ENCODE data around the gene SLC8A1. TPM values are rescaled to one million over a fixed set of nuclear protein-coding genes. Genes with fewer than 3 reads are reported as not detected.

The SLC8A1 gene
- total RNA-seq, 6 donors from 2014 or later: 21.8 to 58.6 (median 25.3) TPM

- H3K27ac ChIP-seq: no peak overlapping the region
- H3K9me3 ChIP-seq: no peaks in the 10 kb centered on the region
- DNase-seq (no peak), ATAC-seq (ENCODE audit: low FRiP score in 2 of 2) (no peak)
- H3K27me3 ChIP-seq: no peaks in the 10 kb centered on the region
- H3K36me3 ChIP-seq: no peaks in the 10 kb centered on the region
- 68 to 78% methylated on average over 1 of the region's 1 CpG for WGBS, 2 donors
- no peaks in the 10 kb centered on the region for H3K4me1 ChIP-seq
- no peak for TF ChIP-seq POLR2A (IDR thresholded peaks at IDR 0.05)
- no peak for TF ChIP-seq POLR2AphosphoS5 (IDR thresholded peaks at IDR 0.05)
- TF ChIP-seq EP300 (IDR thresholded peaks at IDR 0.05): no peak
- no peak for TF ChIP-seq CTCF (IDR thresholded peaks at IDR 0.05)
- H3K4me3 ChIP-seq: no peak overlapping the region
Measured at GRCh38 chr2:40208463-40208862, 243.4 kb downstream of the SLC8A1 start.

GRCh38 chr2:40204268-40204667 is 247.6 kb downstream of the SLC8A1 start:
- 90 to 92% methylated on average over 4 of the region's 4 CpGs for WGBS, 2 donors
- no peak overlapping the region for H3K27ac ChIP-seq
- ATAC-seq (ENCODE audit: low FRiP score in 2 of 2) (no peak), DNase-seq (no peak)
- H3K4me1 ChIP-seq: no peaks in the 10 kb centered on the region
- no peaks in the 10 kb centered on the region for H3K9me3 ChIP-seq
- no peak overlapping the region for H3K4me3 ChIP-seq
- H3K27me3 ChIP-seq: no peaks in the 10 kb centered on the region
- TF ChIP-seq POLR2A (IDR thresholded peaks at IDR 0.05) (no peak), EP300 (IDR thresholded peaks at IDR 0.05) (no peak), POLR2AphosphoS5 (IDR thresholded peaks at IDR 0.05) (no peak), CTCF (IDR thresholded peaks at IDR 0.05) (no peak)
- H3K36me3 ChIP-seq: no peaks in the 10 kb centered on the region

DNA sequence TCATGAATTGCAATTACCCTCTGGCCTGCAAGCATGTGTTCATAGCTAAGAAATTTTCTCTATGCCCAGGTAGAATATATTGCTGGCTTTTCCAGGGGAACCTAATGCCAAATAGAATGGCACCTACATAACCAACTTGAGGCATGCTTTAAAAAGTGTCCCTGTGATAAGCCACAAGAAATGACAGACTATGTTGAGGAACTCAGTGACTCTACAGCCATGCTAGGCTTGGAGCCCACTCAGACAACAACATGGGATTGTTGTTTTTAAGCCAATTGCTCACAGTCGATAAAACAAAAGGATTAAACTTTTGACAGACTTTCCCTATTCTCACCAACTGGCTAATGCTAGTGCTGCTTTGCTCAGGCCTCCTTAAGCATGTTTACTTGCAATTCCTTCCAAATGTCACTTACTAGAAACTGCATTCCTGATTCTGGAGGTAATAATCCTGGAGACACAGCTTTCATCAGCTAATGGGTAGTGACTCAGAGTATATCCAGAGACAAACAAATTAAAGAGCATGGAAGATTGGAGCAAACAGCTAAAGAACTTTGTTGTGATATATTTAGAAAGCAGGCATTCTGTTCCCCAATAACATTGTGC is 249.0 kb downstream of the SLC8A1 start:
- TF ChIP-seq CTCF (IDR thresholded peaks at IDR 0.05) (no peak), POLR2AphosphoS5 (IDR thresholded peaks at IDR 0.05) (no peak), EP300 (IDR thresholded peaks at IDR 0.05) (no peak), POLR2A (IDR thresholded peaks at IDR 0.05) (no peak)
- Histone ChIP-seq H3K4me3 (no peak overlapping the region), H3K36me3 (no peaks in the 10 kb centered on the region), H3K27ac (no peak overlapping the region), H3K27me3 (no peaks in the 10 kb centered on the region), H3K9me3 (no peaks in the 10 kb centered on the region), H3K4me1 (no peaks in the 10 kb centered on the region)
- WGBS, 2 donors: 57 to 70% methylated on average over 1 of the region's 1 CpG
- DNase-seq (no peak), ATAC-seq (ENCODE audit: low FRiP score in 2 of 2) (no peak)

- Histone ChIP-seq H3K4me1 (no peaks in the 10 kb centered on the region), H3K36me3 (no peaks in the 10 kb centered on the region), H3K27me3 (no peaks in the 10 kb centered on the region), H3K4me3 (no peak overlapping the region), H3K27ac (no peak overlapping the region), H3K9me3 (no peaks in the 10 kb centered on the region)
- DNase-seq (no peak), ATAC-seq (ENCODE audit: low FRiP score in 2 of 2) (no peak)
- TF ChIP-seq POLR2A (IDR thresholded peaks at IDR 0.05) (no peak), POLR2AphosphoS5 (IDR thresholded peaks at IDR 0.05) (no peak), CTCF (IDR thresholded peaks at IDR 0.05) (no peak), EP300 (IDR thresholded peaks at IDR 0.05) (no peak)
Measured at GRCh38 chr2:40201425-40201824, 250.5 kb downstream of the SLC8A1 start.

GRCh38 chr2:40200366-40200915 is 251.4 kb downstream of the SLC8A1 start:
- no peak overlapping the region for H3K4me3 ChIP-seq
- no peaks in the 10 kb centered on the region for H3K36me3 ChIP-seq
- TF ChIP-seq EP300 (IDR thresholded peaks at IDR 0.05): no peak
- no peaks in the 10 kb centered on the region for H3K9me3 ChIP-seq
- WGBS, 2 donors: 79 to 87% methylated on average over 2 of the region's 2 CpGs
- H3K27ac ChIP-seq: no peak overlapping the region
- H3K4me1 ChIP-seq: no peaks in the 10 kb centered on the region
- DNase-seq: no peak
- ATAC-seq (ENCODE audit: low FRiP score in 2 of 2): no peak
- no peaks in the 10 kb centered on the region for H3K27me3 ChIP-seq

Measured in upper lobe of left lung (tissue), 6 donors.